AG04450 (cell line): ENCODE results near the gene ZCCHC7. TPM values are rescaled to one million over a fixed set of nuclear protein-coding genes. Genes with fewer than 3 reads are reported as not detected.

Experiments
- CTCF ChIA-PET: fragments of 300-600, 350-600 bp; formaldehyde crosslinking; extraction: SDS; loops from one replicate; lab custom pipeline; 2022; ENCODE audit warnings: antibody characterized with exemption, inconsistent platforms; lab: Charles Lee
- POLR2A ChIA-PET: fragments of 350-600 bp; formaldehyde crosslinking; extraction: SDS; loops from one replicate; lab custom pipeline; 2021; ENCODE audit warnings: antibody characterized with exemption, inconsistent platforms; lab: Yijun Ruan, JAX
- DNase-seq: peaks from one replicate; pipeline ENCODE4 v3.0.0-alpha.2; 2011; ENCODE audit warnings: low read depth, low spot score
- H3K27ac ChIP-seq: one replicate; pipeline ENCODE4 v1.5.1; 2012; ENCODE audit warnings: low read depth, low read length, control low read depth
- H3K27me3 ChIP-seq: one replicate; pipeline ENCODE4 v1.6.0; 2012; ENCODE audit warnings: low read length; ENCODE audit not compliant: control insufficient read depth, insufficient read depth
- H3K4me3 ChIP-seq: 2 replicates; pipeline ENCODE4 v1.5.1; 2011; ENCODE audit warnings: mild to moderate bottlenecking, low read depth, low read length, control low read depth
- H3K9me3 ChIP-seq: 2 replicates; pipeline ENCODE4 v1.5.1; 2012; ENCODE audit warnings: low read length; ENCODE audit not compliant: control insufficient read depth, insufficient read depth
- polyA plus RNA-seq: library from polyadenylated mRNA; depleted of rRNA; stranded (reverse); fragments of >200 nt; gene quantifications from 2 replicates; pipeline ENCODE4 v1.2.3, GENCODE V29; 2011
- TF ChIP-seq, protein P1 (sequence below): IDR thresholded peaks from 2 replicates; pipeline ENCODE4 v1.5.1; 2011; ENCODE audit warnings: low read depth, low read length, control low read depth, inconsistent platforms

The ZCCHC7 gene
- polyA plus RNA-seq, 1 experiment, result 21.6 TPM

DNA sequence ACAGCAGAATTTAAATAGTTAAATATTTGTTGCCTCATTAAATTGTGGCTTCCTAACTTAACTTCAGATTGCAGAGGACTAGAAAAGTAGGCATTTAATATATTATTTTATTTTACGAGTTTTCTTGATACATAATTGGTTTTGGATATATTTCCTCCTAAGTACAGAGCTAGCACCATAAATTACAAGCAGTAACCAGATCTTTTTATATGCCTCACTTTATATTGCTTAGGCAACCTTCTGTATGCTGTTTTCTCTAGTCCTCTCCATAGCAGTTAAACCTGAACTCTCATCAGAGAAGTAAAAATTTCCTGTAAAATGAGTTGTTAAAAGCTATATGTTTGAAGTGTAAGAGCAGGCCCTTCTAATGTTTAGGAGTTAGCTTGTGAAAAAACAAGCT is 144.2 kb downstream of the ZCCHC7 start:
- no peak overlapping the region for H3K27ac ChIP-seq
- TF ChIP-seq, protein P1, sequence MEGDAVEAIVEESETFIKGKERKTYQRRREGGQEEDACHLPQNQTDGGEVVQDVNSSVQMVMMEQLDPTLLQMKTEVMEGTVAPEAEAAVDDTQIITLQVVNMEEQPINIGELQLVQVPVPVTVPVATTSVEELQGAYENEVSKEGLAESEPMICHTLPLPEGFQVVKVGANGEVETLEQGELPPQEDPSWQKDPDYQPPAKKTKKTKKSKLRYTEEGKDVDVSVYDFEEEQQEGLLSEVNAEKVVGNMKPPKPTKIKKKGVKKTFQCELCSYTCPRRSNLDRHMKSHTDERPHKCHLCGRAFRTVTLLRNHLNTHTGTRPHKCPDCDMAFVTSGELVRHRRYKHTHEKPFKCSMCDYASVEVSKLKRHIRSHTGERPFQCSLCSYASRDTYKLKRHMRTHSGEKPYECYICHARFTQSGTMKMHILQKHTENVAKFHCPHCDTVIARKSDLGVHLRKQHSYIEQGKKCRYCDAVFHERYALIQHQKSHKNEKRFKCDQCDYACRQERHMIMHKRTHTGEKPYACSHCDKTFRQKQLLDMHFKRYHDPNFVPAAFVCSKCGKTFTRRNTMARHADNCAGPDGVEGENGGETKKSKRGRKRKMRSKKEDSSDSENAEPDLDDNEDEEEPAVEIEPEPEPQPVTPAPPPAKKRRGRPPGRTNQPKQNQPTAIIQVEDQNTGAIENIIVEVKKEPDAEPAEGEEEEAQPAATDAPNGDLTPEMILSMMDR, result no peak
- ChIA-PET POLR2A (no interaction called here), CTCF (no interaction called here)
- H3K9me3 ChIP-seq, result no peaks in the 10 kb centered on the region
- no peaks in the 10 kb centered on the region for H3K27me3 ChIP-seq
- H3K4me3 ChIP-seq, result no peak overlapping the region
- DNase-seq, result no peak

DNA sequence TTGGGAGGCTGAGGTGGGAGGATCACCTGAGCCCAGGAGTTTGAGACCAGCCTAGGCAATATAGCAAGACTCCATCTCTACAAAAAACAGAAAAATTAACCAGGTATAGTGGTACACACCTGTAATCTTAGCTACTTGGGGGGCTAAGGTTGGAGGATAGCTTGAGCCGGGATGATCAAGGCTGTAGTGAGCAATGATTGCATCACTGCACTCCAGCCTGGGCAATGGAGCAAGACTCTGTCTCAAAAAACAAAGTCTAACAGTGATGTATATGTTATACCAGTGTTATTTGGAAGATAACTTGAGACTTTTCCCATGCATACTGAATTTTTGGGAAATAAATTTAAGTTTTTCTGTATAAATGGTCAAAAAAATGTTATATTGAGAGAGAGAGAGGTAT is 146.3 kb downstream of the ZCCHC7 start:
- CTCF ChIA-PET, result no interaction called here

DNA sequence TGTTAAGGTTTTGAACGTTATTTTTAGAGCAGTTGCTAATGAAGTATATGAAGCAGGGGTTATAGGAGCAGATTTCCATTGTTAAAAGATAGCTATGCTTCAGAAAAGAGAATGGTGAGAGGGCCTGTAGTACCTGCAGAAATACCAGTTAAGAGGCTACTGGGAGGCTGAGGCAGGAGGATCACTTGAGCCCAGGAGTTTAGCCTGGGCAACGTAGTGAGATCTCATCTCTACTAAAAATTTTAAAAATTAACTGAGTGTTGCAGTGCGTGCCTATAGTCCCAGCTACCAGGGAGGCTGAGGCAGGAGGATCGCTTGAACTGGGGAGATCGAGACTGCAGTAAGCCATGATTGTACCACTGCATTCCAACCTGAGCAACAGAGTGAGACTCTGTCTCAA is 148.8 kb downstream of the ZCCHC7 start:
- TF ChIP-seq, protein P1, result no peak
- Histone ChIP-seq H3K4me3 (no peak overlapping the region), H3K9me3 (no peaks in the 10 kb centered on the region; the same call in 1 of the 2 replicates), H3K27ac (no peak overlapping the region), H3K27me3 (no peaks in the 10 kb centered on the region)
- DNase-seq, result no peak
- CTCF ChIA-PET, result no interaction called here
- POLR2A ChIA-PET, result no interaction called here

More for the DNA sequence above, 146.3 kb downstream of the ZCCHC7 start:
- no peaks in the 10 kb centered on the region for H3K9me3 ChIP-seq
- POLR2A ChIA-PET, result no interaction called here
- no peak overlapping the region for H3K27ac ChIP-seq
- TF ChIP-seq, protein P1, result no peak
- no peak overlapping the region for H3K4me3 ChIP-seq
- H3K27me3 ChIP-seq, result no peaks in the 10 kb centered on the region
- DNase-seq, result no peak

DNA sequence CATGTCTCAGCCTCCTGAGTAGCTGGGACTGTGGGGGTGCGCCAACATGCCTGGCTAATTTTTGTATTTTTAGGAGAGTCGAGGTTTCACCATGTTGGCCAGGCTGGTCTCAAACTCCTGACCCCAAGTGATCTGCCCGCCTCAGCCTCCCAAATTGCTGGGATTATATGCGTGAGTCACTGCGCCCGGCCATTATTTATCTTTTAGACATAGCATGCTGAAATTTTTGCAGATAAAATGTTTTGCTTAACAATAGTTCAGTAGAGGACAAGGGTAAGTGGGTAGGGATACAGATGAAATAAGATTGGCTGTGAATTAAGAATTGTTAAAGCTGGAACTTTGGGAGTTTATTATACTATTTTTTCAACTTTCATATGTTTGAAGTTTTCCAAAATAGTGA is 151.3 kb downstream of the ZCCHC7 start:
- Histone ChIP-seq H3K4me3 (no peak overlapping the region), H3K27ac (no peak overlapping the region), H3K9me3 (no peaks in the 10 kb centered on the region; the same call in 1 of the 2 replicates), H3K27me3 (no peaks in the 10 kb centered on the region)
- no peak for DNase-seq
- POLR2A ChIA-PET, result no interaction called here
- TF ChIP-seq, protein P1, result no peak
- CTCF ChIA-PET, result no interaction called here

DNA sequence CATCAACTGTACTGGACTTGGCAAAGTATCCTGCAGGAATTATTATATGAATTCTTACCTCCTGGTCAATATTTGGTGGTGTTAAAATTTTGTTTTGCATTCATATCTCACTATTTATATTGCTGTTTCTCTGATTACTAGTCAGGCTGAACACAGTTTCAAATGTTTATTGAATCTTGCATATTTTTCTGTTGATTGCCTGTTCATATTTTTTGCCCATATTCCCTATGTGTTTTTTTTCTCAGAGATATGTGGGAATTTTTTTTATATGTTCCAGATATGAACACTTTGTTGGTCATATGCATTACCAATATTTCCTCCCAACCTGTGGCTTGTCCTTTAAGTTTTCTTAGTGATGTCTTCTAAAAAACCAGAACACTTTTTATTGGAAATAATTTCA is 153.2 kb downstream of the ZCCHC7 start:
- H3K27me3 ChIP-seq, result no peaks in the 10 kb centered on the region
- no peak for DNase-seq
- POLR2A ChIA-PET, result no interaction called here
- H3K9me3 ChIP-seq, result no peaks in the 10 kb centered on the region; the same call in 1 of the 2 replicates
- H3K4me3 ChIP-seq, result no peak overlapping the region
- H3K27ac ChIP-seq, result no peak overlapping the region
- CTCF ChIA-PET, result interaction anchor here (1.0 kb wide), 1 partner anchor 11 kb away, joined by 3 read pairs; no protein-coding TSS in a partner anchor
- TF ChIP-seq, protein P1, result no peak
